Measurements from ENCODE around the gene GABRQ. TPM values are rescaled to one million over a fixed set of nuclear protein-coding genes. Genes with fewer than 3 reads are reported as not detected.
"Not testable (repeated sequence)": the region's sequence is repeated elsewhere in the genome, so short reads cannot be mapped to it uniquely, and the experiment has no call there.

GABRQ gene
- total RNA-seq, 1 donor from 2014 or later: 0.05 TPM

- H3K36me3 Mint-ChIP-seq (ENCODE audit: low read depth): no peaks in the 10 kb centered on the region
- H3K4me1 Mint-ChIP-seq (ENCODE audit: low read depth): no peaks in the 10 kb centered on the region
- H3K27ac Mint-ChIP-seq: no peak overlapping the region
- no peak for DNase-seq (ENCODE audit: low spot score)
- intact Hi-C loops (cut with micrococcal nuclease): no loop called here
- peaks cover 25% of the 10 kb centered on the region for H3K27me3 Mint-ChIP-seq (ENCODE audit: low read depth)
- H3K4me3 Mint-ChIP-seq (ENCODE audit: low read depth): no peak overlapping the region
- H3K9me3 Mint-ChIP-seq: no peaks in the 10 kb centered on the region
These were observed 3.7 kb downstream of the GABRQ start for GRCh38 chrX:152641256-152641875.

- intact Hi-C loops (cut with micrococcal nuclease): no loop called here
- no peaks in the 10 kb centered on the region for H3K36me3 Mint-ChIP-seq (ENCODE audit: low read depth)
These were observed 4.3 kb downstream of the GABRQ start for GRCh38 chrX:152641996-152642395.

GRCh38 chrX:152642931-152643564 lies 5.4 kb downstream of the GABRQ start:
- Mint-ChIP-seq H3K9me3 (no peaks in the 10 kb centered on the region), H3K4me1 (ENCODE audit: low read depth) (no peaks in the 10 kb centered on the region), H3K27me3 (ENCODE audit: low read depth) (peaks cover 13% of the 10 kb centered on the region), H3K36me3 (ENCODE audit: low read depth) (no peaks in the 10 kb centered on the region), H3K4me3 (ENCODE audit: low read depth) (no peak overlapping the region), H3K27ac (no peak overlapping the region)
- intact Hi-C loops (cut with micrococcal nuclease): no loop called here
- no peak for DNase-seq (ENCODE audit: low spot score)

More at GRCh38 chrX:152641996-152642395, 4.3 kb downstream of the GABRQ start:
- Mint-ChIP-seq H3K27ac (no peak overlapping the region), H3K4me1 (ENCODE audit: low read depth) (no peaks in the 10 kb centered on the region), H3K27me3 (ENCODE audit: low read depth) (peaks cover 19% of the 10 kb centered on the region), H3K4me3 (ENCODE audit: low read depth) (no peak overlapping the region), H3K9me3 (no peaks in the 10 kb centered on the region)
- no peak for DNase-seq (ENCODE audit: low spot score)

GRCh38 chrX:152646961-152647360 lies 9.3 kb downstream of the GABRQ start:
- Mint-ChIP-seq H3K27me3 (ENCODE audit: low read depth) (no peaks in the 10 kb centered on the region), H3K4me1 (ENCODE audit: low read depth) (no peaks in the 10 kb centered on the region), H3K36me3 (ENCODE audit: low read depth) (no peaks in the 10 kb centered on the region), H3K9me3 (no peaks in the 10 kb centered on the region), H3K27ac (no peak overlapping the region), H3K4me3 (ENCODE audit: low read depth) (no peak overlapping the region)
- intact Hi-C loops (cut with micrococcal nuclease): no loop called here
- DNase-seq (ENCODE audit: low spot score): no peak

- intact Hi-C loops (cut with micrococcal nuclease): no loop called here
- Mint-ChIP-seq H3K36me3 (ENCODE audit: low read depth) (no peaks in the 10 kb centered on the region), H3K27me3 (ENCODE audit: low read depth) (no peaks in the 10 kb centered on the region), H3K4me1 (ENCODE audit: low read depth) (no peaks in the 10 kb centered on the region), H3K9me3 (no peaks in the 10 kb centered on the region), H3K4me3 (ENCODE audit: low read depth) (no peak overlapping the region), H3K27ac (no peak overlapping the region)
- DNase-seq (ENCODE audit: low spot score): no peak
These were observed 10.3 kb downstream of the GABRQ start for GRCh38 chrX:152647978-152648377.

GRCh38 chrX:152652060-152652459 lies 14.4 kb downstream of the GABRQ start:
- H3K4me3 Mint-ChIP-seq (ENCODE audit: low read depth): no peak overlapping the region
- H3K27me3 Mint-ChIP-seq (ENCODE audit: low read depth): no peaks in the 10 kb centered on the region
- H3K36me3 Mint-ChIP-seq (ENCODE audit: low read depth): no peaks in the 10 kb centered on the region
- intact Hi-C loops (cut with micrococcal nuclease): no loop called here
- no peaks in the 10 kb centered on the region for H3K9me3 Mint-ChIP-seq
- no peak for DNase-seq (ENCODE audit: low spot score)
- H3K4me1 Mint-ChIP-seq (ENCODE audit: low read depth): no peaks in the 10 kb centered on the region
- no peak overlapping the region for H3K27ac Mint-ChIP-seq

- intact Hi-C loops (cut with micrococcal nuclease): no loop called here
- Mint-ChIP-seq H3K9me3 (no peaks in the 10 kb centered on the region), H3K36me3 (ENCODE audit: low read depth) (no peaks in the 10 kb centered on the region), H3K4me1 (ENCODE audit: low read depth) (no peaks in the 10 kb centered on the region), H3K27me3 (ENCODE audit: low read depth) (no peaks in the 10 kb centered on the region), H3K4me3 (ENCODE audit: low read depth) (no peak overlapping the region), H3K27ac (no peak overlapping the region)
- DNase-seq (ENCODE audit: low spot score): no peak
These were observed 14.8 kb downstream of the GABRQ start for GRCh38 chrX:152652467-152652866.

- no peaks in the 10 kb centered on the region for H3K4me1 Mint-ChIP-seq (ENCODE audit: low read depth)
- no peaks in the 10 kb centered on the region for H3K9me3 Mint-ChIP-seq
- intact Hi-C loops (cut with micrococcal nuclease): no loop called here
- no peaks in the 10 kb centered on the region for H3K36me3 Mint-ChIP-seq (ENCODE audit: low read depth)
- no peak for DNase-seq (ENCODE audit: low spot score)
- no peaks in the 10 kb centered on the region for H3K27me3 Mint-ChIP-seq (ENCODE audit: low read depth)
- no peak overlapping the region for H3K27ac Mint-ChIP-seq
- H3K4me3 Mint-ChIP-seq (ENCODE audit: low read depth): no peak overlapping the region
These were observed 18.4 kb downstream of the GABRQ start for GRCh38 chrX:152656087-152656486.

- Mint-ChIP-seq H3K4me1 (ENCODE audit: low read depth) (no peaks in the 10 kb centered on the region), H3K27me3 (ENCODE audit: low read depth) (no peaks in the 10 kb centered on the region), H3K9me3 (no peaks in the 10 kb centered on the region), H3K36me3 (ENCODE audit: low read depth) (no peaks in the 10 kb centered on the region), H3K4me3 (ENCODE audit: low read depth) (no peak overlapping the region), H3K27ac (no peak overlapping the region)
- intact Hi-C loops (cut with micrococcal nuclease): no loop called here
- no peak for DNase-seq (ENCODE audit: low spot score)
These were observed 19.2 kb downstream of the GABRQ start for GRCh38 chrX:152656890-152657289.

GRCh38 chrX:152658302-152658701 lies 20.6 kb downstream of the GABRQ start:
- intact Hi-C loops (cut with micrococcal nuclease): loop anchor here (1.0 kb wide), 1 partner anchor 10 kb away; no protein-coding TSS in a partner anchor

GRCh38 chrX:152663086-152663485 lies 25.4 kb downstream of the GABRQ start:
- no peaks in the 10 kb centered on the region for H3K9me3 Mint-ChIP-seq
- DNase-seq (ENCODE audit: low spot score): no peak
- H3K27ac Mint-ChIP-seq: no peak overlapping the region
- no peak overlapping the region for H3K4me3 Mint-ChIP-seq (ENCODE audit: low read depth)
- no peaks in the 10 kb centered on the region for H3K27me3 Mint-ChIP-seq (ENCODE audit: low read depth)
- H3K36me3 Mint-ChIP-seq (ENCODE audit: low read depth): no peaks in the 10 kb centered on the region
- intact Hi-C loops (cut with micrococcal nuclease): no loop called here
- no peaks in the 10 kb centered on the region for H3K4me1 Mint-ChIP-seq (ENCODE audit: low read depth)

More at GRCh38 chrX:152658302-152658701, 20.6 kb downstream of the GABRQ start:
- Mint-ChIP-seq H3K4me1 (ENCODE audit: low read depth) (no peaks in the 10 kb centered on the region), H3K36me3 (ENCODE audit: low read depth) (no peaks in the 10 kb centered on the region), H3K27ac (no peak overlapping the region), H3K4me3 (ENCODE audit: low read depth) (no peak overlapping the region), H3K9me3 (no peaks in the 10 kb centered on the region), H3K27me3 (ENCODE audit: low read depth) (no peaks in the 10 kb centered on the region)
- DNase-seq (ENCODE audit: low spot score): no peak

- Mint-ChIP-seq H3K4me1 (ENCODE audit: low read depth) (no peaks in the 10 kb centered on the region), H3K9me3 (no peaks in the 10 kb centered on the region), H3K36me3 (ENCODE audit: low read depth) (no peaks in the 10 kb centered on the region), H3K4me3 (ENCODE audit: low read depth) (no peak overlapping the region), H3K27me3 (ENCODE audit: low read depth) (no peaks in the 10 kb centered on the region), H3K27ac (no peak overlapping the region)
- DNase-seq (ENCODE audit: low spot score): no peak
- intact Hi-C loops (cut with micrococcal nuclease): no loop called here
These were observed 36.4 kb downstream of the GABRQ start for GRCh38 chrX:152674135-152674534.

GRCh38 chrX:152674652-152675051 lies 37.0 kb downstream of the GABRQ start:
- H3K9me3 Mint-ChIP-seq; DNase-seq (ENCODE audit: low spot score); H3K36me3 Mint-ChIP-seq (ENCODE audit: low read depth); H3K27me3 Mint-ChIP-seq (ENCODE audit: low read depth); H3K4me3 Mint-ChIP-seq (ENCODE audit: low read depth); H3K27ac Mint-ChIP-seq; intact Hi-C loops (cut with micrococcal nuclease); H3K4me1 Mint-ChIP-seq (ENCODE audit: low read depth): not testable (repeated sequence)

Data from activated T-helper 2 cell treated with anti-CD3 and anti-CD28 coated beads, Interferon-gamma antibody, Interleukin-2, Interleukin-4, amounts not matched to agents 10 μg/mL and 5 μg/mL and 100 μg/mL, durations not matched to agents 14 hours and 24 hours and 36 hours (primary cell).